Measurements from ENCODE around the gene PKHD1. TPM values are rescaled to one million over a fixed set of nuclear protein-coding genes. Genes with fewer than 3 reads are reported as not detected.

PKHD1 gene
- total and polyA plus RNA-seq, 2 of the 13 experiments (the other 11 are each of a cell fraction or from before 2014, with no cell fraction given), result 0.01 to 0.13 TPM

DNA sequence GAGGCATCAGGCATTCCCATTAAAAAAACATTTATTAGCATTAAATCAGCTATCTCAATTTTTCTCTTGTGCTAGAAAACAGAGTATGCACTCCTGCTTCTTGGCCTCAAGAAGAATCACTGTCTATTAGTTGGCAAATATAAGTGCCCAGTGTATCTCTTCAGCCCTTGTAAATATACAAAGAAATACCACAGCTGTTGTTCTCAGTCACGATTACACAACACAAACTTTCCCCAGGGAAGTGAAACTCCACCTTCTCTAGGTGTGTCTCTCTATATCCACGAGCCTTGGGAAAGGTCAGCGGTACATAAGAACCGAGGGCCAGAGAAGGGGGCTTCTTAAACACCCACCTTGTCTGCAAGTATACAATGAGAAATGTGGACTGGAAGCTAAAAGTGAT is 194.7 kb downstream of the PKHD1 start:
- no peak for FAIRE-seq
- Histone ChIP-seq H3K79me2 (ENCODE audit: insufficient read depth, low read length) (no peaks in the 10 kb centered on the region), H3K4me2 (ENCODE audit: low read depth, low read length) (no peak overlapping the region), H2AFZ (ENCODE audit: low read length) (no peak overlapping the region), H3K9ac (ENCODE audit: insufficient read depth, low read depth, low read length) (no peak overlapping the region), H3K27me3 (ENCODE audit: control insufficient read depth in 1 of 2, insufficient read depth in 2 of 2, low read length in 2 of 2) (no peaks in the 10 kb centered on the region), H4K20me1 (ENCODE audit: insufficient read depth, low read length) (no peaks in the 10 kb centered on the region), H3K4me1 (ENCODE audit: insufficient read depth, low read length) (no peaks in the 10 kb centered on the region), H3K27ac (ENCODE audit: extremely low read length, insufficient read depth, low read length) (no peak overlapping the region), H3K36me3 (replicated peaks in 1 of 2; ENCODE audit: control insufficient read depth in 1 of 2, insufficient read depth in 2 of 2, low read length in 2 of 2) (no peaks in the 10 kb centered on the region), H3K9me3 (ENCODE audit: low read length) (no peaks in the 10 kb centered on the region), H3K4me3 (replicated peaks in 1 of 3; ENCODE audit: insufficient read depth in 1 of 3, low read depth in 2 of 3, low read length in 3 of 3) (no peak overlapping the region)
- no peak for ATAC-seq
- no TSS peak for BruUV-seq (replicated peaks)
- POLR2A ChIA-PET, result no interaction called here
- TF ChIP-seq ZNF546 (CRISPR knock-in tag; conservative IDR thresholded peaks at IDR 0.05), result no peak
- TF ChIP-seq ZZZ3 (CRISPR knock-in tag; IDR thresholded peaks at IDR 0.05; ENCODE audit: borderline replicate concordance), result no peak
- TF ChIP-seq NRL (CRISPR knock-in tag; IDR thresholded peaks at IDR 0.05; ENCODE audit: borderline replicate concordance), result no peak
- no peak for TF ChIP-seq HHEX (CRISPR knock-in tag; IDR thresholded peaks at IDR 0.05)
- TF ChIP-seq ZFP1 (CRISPR knock-in tag; IDR thresholded peaks at IDR 0.05), result no peak
- TF ChIP-seq DNMT1 (CRISPR knock-in tag; IDR thresholded peaks at IDR 0.05), result no peak
- no peak for TF ChIP-seq ZNF142 (CRISPR knock-in tag; IDR thresholded peaks at IDR 0.05)
- no peak for TF ChIP-seq ZSCAN9 (CRISPR knock-in tag; IDR thresholded peaks at IDR 0.05; ENCODE audit: borderline replicate concordance)
- TF ChIP-seq, protein P1, sequence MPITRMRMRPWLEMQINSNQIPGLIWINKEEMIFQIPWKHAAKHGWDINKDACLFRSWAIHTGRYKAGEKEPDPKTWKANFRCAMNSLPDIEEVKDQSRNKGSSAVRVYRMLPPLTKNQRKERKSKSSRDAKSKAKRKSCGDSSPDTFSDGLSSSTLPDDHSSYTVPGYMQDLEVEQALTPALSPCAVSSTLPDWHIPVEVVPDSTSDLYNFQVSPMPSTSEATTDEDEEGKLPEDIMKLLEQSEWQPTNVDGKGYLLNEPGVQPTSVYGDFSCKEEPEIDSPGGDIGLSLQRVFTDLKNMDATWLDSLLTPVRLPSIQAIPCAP (CRISPR knock-in tag; IDR thresholded peaks at IDR 0.05; ENCODE audit: low read depth), result no peak
- intact Hi-C loops (cut with micrococcal nuclease; ENCODE audit: unreplicated experiment), result no loop called here
- WGBS (ENCODE audit: low lambda C conversion rate), result 10% methylated on average over 4 of the region's 4 CpGs
- no peak for DNase-seq (ENCODE audit: low spot score)
- CTCF ChIA-PET (ENCODE audit: low intra/inter-chr PET ratio, low total read pairs), result no interaction called here
- in situ Hi-C loops (cut with HindIII; ENCODE audit: extremely low pct_ligation_motif_present, low pct_unique_long_range_greater_than_20kb), result no loop called here

Data from HepG2 (cell line).